ENCODE measurements around the gene MEPE.
"Not testable (repeated sequence)": the region's sequence is repeated elsewhere in the genome, so short reads cannot be mapped to it uniquely, and the experiment has no call there.

The MEPE gene

DNA sequence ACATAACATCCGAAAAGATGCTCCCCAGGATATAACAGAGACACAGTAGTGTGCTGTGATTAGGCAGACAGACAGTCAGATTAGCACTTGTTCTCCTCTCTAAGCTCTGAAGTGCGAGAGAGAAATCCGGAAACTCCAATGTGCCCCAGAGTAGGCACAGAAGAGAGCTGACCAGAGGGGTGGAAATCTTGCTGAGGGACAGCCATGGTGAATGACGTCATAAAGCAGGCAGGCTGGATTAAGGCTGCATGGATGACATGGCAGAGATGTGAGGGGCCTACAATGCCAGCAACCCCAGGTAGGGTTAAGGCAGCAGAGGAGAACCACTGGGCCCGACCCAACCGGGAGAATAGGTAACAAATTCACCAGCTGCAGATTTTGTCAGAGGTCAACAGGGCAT lies 53.3 kb downstream of the MEPE start:
- no peak for DNase-seq

DNA sequence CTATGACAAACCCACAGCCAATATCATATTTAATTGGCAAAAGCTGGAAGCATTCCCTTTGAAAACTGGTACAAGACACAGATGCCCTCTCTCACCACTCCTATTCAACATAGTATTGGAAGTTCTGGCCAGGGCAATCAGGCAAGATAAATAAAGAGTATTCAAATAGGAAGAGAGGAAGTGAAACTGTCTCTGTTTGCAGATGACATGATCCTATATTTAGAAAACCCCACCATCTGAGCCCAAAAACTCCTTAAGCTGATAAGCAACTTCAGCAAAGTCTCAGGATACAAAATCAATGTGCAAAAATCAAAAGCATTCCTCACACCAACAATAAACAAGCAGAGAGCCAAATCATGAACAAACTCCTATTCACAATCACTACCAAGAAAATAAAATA lies 58.0 kb downstream of the MEPE start:
- DNase-seq: not testable (repeated sequence)

DNA sequence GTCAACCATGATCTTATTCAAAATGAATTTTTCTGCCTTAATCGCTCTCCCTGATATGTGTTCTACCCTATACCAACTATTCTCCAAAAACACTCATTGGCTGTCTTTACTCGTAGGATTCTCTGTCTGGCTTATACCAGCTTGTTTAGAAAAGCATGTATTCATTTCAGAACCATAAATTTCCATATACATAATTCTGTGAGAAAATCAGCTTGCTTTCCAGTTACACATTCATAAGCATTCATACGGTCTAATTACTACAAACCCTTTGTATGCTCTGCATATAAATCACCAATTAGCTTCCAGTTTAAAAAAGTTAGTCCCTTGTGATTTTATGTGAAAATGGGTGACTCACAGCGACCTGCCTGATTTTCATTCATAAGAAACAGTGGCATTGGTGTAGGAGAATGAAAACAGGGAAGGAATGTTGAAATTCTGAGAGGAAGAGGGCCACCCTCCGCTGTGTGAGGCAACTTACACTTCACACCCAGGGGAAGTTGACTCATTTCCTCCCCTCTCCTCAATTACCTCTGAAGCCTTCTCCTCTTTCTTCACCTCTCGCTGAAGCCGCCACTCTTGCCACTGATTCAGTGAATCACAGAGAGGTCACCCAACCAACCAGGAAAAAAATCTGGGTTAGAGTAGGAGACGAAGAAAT lies 63.3 kb downstream of the MEPE start:
- DNase-seq: no peak
